CD14-positive monocyte (primary cell): ENCODE data around the gene MMP7. TPM values are rescaled to one million over a fixed set of nuclear protein-coding genes. Genes with fewer than 3 reads are reported as not detected.

Source experiments
- DNase-seq, 3 donors: peaks; one replicate each; pipeline ENCODE4 v3.0.0-alpha.2; 2011 to 2022
- H2AFZ ChIP-seq: 2 replicates; pipeline ENCODE4 v1.6.0; 2012; ENCODE audit warnings: mild to moderate bottlenecking, low read depth, low read length, inconsistent platforms; ENCODE audit not compliant: insufficient read depth, poor library complexity, severe bottlenecking
- H3K27ac ChIP-seq, 2 donors: 1 replicate in 1 of 2; 2 replicates in 1 of 2; pipeline ENCODE4 v1.5.1; 2012 to 2013; ENCODE audit warnings: low read length in 2 of 2, control low read depth in 1 of 2, inconsistent platforms in 1 of 2, low read depth in 1 of 2, mild to moderate bottlenecking in 1 of 2
- H3K27me3 ChIP-seq, 2 donors: one replicate each; pipeline versions ENCODE4 v1.6.0 to v1.6.1; 2011 to 2013; ENCODE audit warnings: low read length in 2 of 2; ENCODE audit not compliant: control insufficient read depth in 2 of 2, insufficient read depth in 2 of 2
- H3K36me3 ChIP-seq, 2 donors: replicated peaks in 1 of 2; 1 replicate in 1 of 2; 2 replicates in 1 of 2; pipeline versions ENCODE4 v1.5.1 to v1.6.1; 2012 to 2013; ENCODE audit warnings: low read length in 2 of 2, control low read depth in 1 of 2, inconsistent platforms in 1 of 2, mild to moderate bottlenecking in 1 of 2; ENCODE audit not compliant: insufficient read depth in 2 of 2, control insufficient read depth in 1 of 2
- H3K4me1 ChIP-seq, 2 donors: 1 replicate in 1 of 2; 2 replicates in 1 of 2; pipeline versions ENCODE4 v1.5.1 to v1.6.1; 2012 to 2013; ENCODE audit warnings: low read length in 2 of 2, control low read depth in 1 of 2, inconsistent platforms in 1 of 2, mild to moderate bottlenecking in 1 of 2, moderate library complexity in 1 of 2; ENCODE audit not compliant: insufficient read depth in 2 of 2, control insufficient read depth in 1 of 2
- H3K4me2 ChIP-seq: replicated peaks from 2 replicates; pipeline ENCODE3; 2012; ENCODE audit warnings: low read length, moderate library complexity, mild to moderate bottlenecking; ENCODE audit not compliant: poor library complexity, severe bottlenecking; ENCODE audit errors: extremely low read depth
- H3K4me3 ChIP-seq, 3 experiments: fragments of 200-600 bp in 1 of 3; sonication (generic) in 1 of 3; replicated peaks in 1 of 3; 1 replicate in 2 of 3; 2 replicates in 1 of 3; pipeline ENCODE4 v1.5.1; 2011 to 2013; ENCODE audit warnings: low read length in 3 of 3, mild to moderate bottlenecking in 3 of 3, control low read depth in 2 of 3, low read depth in 2 of 3, inconsistent platforms in 1 of 3, moderate library complexity in 1 of 3
- H3K79me2 ChIP-seq: 2 replicates; pipeline ENCODE4 v1.6.0; 2012; ENCODE audit warnings: mild to moderate bottlenecking, control low read depth, inconsistent platforms, low read length, moderate library complexity; ENCODE audit not compliant: insufficient read depth
- H3K9ac ChIP-seq: 2 replicates; pipeline ENCODE4 v1.6.0; 2017; ENCODE audit warnings: low read length, mild to moderate bottlenecking; ENCODE audit not compliant: insufficient read depth, poor library complexity, severe bottlenecking
- H3K9me3 ChIP-seq, 2 donors: replicated peaks in 1 of 2; 1 replicate in 1 of 2; 2 replicates in 1 of 2; pipeline versions ENCODE4 v1.5.1 to v1.6.1; 2012 to 2013; ENCODE audit warnings: low read length in 2 of 2, control low read depth in 1 of 2; ENCODE audit not compliant: control insufficient read depth in 1 of 2, insufficient read depth in 1 of 2
- H4K20me1 ChIP-seq: 2 replicates; pipeline ENCODE4 v1.6.0; 2012; ENCODE audit warnings: mild to moderate bottlenecking, low read length, control low read depth, moderate library complexity; ENCODE audit not compliant: insufficient read depth
- H3K27ac Mint-ChIP-seq, 7 donors: one replicate each; pipeline ENCODE4 v1.8.0; 2020; ENCODE audit warnings: mild to moderate bottlenecking in 7 of 7, mixed read lengths in 7 of 7, moderate library complexity in 6 of 7, inconsistent platforms in 2 of 7
- H3K27me3 Mint-ChIP-seq, 3 donors: one replicate each; pipeline ENCODE4 v1.8.0; 2021 to 2022; ENCODE audit warnings: low read depth in 3 of 3, mild to moderate bottlenecking in 3 of 3, mixed read lengths in 3 of 3, moderate library complexity in 3 of 3, inconsistent platforms in 1 of 3
- H3K36me3 Mint-ChIP-seq, 2 donors: one replicate each; pipeline ENCODE4 v1.8.0; 2020; ENCODE audit warnings: mixed read lengths in 2 of 2, inconsistent platforms in 1 of 2, mild to moderate bottlenecking in 1 of 2
- H3K4me1 Mint-ChIP-seq: one replicate; pipeline ENCODE4 v1.8.0; 2020; ENCODE audit warnings: mild to moderate bottlenecking, mixed read lengths
- H3K4me3 Mint-ChIP-seq, 2 donors: one replicate each; pipeline ENCODE4 v1.8.0; 2020; ENCODE audit warnings: mild to moderate bottlenecking in 2 of 2, mixed read lengths in 2 of 2, moderate library complexity in 1 of 2
- H3K9me3 Mint-ChIP-seq, 7 donors: one replicate each; pipeline ENCODE4 v1.8.0; 2020 to 2022; ENCODE audit warnings: mixed read lengths in 7 of 7, mild to moderate bottlenecking in 6 of 7, moderate library complexity in 6 of 7, inconsistent platforms in 2 of 7
- WGBS: methylation state at CpG from one replicate; pipeline ENCODE4 v1.1.5; 2013; ENCODE audit warnings: missing lambda C conversion rate; ENCODE audit not compliant: insufficient coverage; 5-methylcytosine and 5-hydroxymethylcytosine counted together
- intact Hi-C, 2 donors: fragments of 100-400 bp; cut with micrococcal nuclease; formaldehyde crosslinking; loops; one replicate each; pipeline versions ENCODE4 v1.15.0 to v1.15.1; 2023
- polyA plus RNA-seq, 3 donors: library from polyadenylated mRNA; depleted of rRNA in 1 of 3; unstranded in 2 of 3; stranded (reverse) in 1 of 3; fragments of 300-500 nt in 2 of 3; fragments of >200 nt in 1 of 3; fragmentation: Illumina TruSeq in 2 of 3; gene quantifications; 1 replicate in 2 of 3; 2 replicates in 1 of 3; pipeline ENCODE4 v1.2.3, GENCODE V29; 2012 to 2021
- TF ChIP-seq, protein P1 (sequence below): fragments of 200-600 bp; IDR thresholded peaks from one replicate; pipeline ENCODE4 v1.8.0; 2022; ENCODE audit warnings: antibody characterized with exemption, mild to moderate bottlenecking

MMP7 gene
- polyA plus RNA-seq, 3 donors = not detected

DNA sequence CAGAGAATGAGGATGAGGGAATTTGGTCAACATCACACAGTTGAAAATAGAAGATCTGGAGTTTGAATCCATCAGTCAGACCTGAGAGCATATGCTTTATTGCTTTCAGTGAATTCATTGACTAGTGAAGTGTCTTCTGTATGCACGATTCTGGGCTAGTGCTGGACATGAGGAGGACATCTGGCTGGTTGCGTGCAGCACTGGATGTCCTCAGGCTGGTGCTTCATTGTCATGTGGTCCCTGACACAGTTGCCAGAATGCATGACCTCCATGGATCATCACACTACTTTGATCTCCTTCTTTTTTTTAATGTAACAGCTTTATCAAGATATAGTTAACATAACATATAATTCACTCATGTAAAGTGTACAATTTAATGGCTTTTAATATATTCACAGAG is 44.5 kb upstream of the MMP7 start:
- intact Hi-C loops = no loop called here
- Mint-ChIP-seq H3K27me3 (peaks cover 0 to 2% (median 2%) of the 10 kb centered on the region in 3 donors), H3K4me3 (no peak overlapping the region), H3K4me1 (peaks cover 38% of the 10 kb centered on the region), H3K9me3 (peaks cover 0 to 4% (median 0%) of the 10 kb centered on the region in 7 donors), H3K36me3 (no peaks in the 10 kb centered on the region), H3K27ac (no peak overlapping the region)
- Histone ChIP-seq H3K4me1 (peaks cover 26 to 44% of the 10 kb centered on the region in 2 donors), H3K27ac (no peak overlapping the region), H3K9ac (no peak overlapping the region), H3K9me3 (no peaks in the 10 kb centered on the region), H3K4me3 (no peak overlapping the region), H3K27me3 (no peaks in the 10 kb centered on the region), H3K4me2 (no peak overlapping the region), H4K20me1 (no peaks in the 10 kb centered on the region), H2AFZ (no peak overlapping the region), H3K36me3 (no peaks in the 10 kb centered on the region), H3K79me2 (no peaks in the 10 kb centered on the region)
- 100% methylated on average over 2 of the region's 2 CpGs for WGBS
- no peak for DNase-seq
- TF ChIP-seq, protein P1, sequence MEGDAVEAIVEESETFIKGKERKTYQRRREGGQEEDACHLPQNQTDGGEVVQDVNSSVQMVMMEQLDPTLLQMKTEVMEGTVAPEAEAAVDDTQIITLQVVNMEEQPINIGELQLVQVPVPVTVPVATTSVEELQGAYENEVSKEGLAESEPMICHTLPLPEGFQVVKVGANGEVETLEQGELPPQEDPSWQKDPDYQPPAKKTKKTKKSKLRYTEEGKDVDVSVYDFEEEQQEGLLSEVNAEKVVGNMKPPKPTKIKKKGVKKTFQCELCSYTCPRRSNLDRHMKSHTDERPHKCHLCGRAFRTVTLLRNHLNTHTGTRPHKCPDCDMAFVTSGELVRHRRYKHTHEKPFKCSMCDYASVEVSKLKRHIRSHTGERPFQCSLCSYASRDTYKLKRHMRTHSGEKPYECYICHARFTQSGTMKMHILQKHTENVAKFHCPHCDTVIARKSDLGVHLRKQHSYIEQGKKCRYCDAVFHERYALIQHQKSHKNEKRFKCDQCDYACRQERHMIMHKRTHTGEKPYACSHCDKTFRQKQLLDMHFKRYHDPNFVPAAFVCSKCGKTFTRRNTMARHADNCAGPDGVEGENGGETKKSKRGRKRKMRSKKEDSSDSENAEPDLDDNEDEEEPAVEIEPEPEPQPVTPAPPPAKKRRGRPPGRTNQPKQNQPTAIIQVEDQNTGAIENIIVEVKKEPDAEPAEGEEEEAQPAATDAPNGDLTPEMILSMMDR = no peak

DNA sequence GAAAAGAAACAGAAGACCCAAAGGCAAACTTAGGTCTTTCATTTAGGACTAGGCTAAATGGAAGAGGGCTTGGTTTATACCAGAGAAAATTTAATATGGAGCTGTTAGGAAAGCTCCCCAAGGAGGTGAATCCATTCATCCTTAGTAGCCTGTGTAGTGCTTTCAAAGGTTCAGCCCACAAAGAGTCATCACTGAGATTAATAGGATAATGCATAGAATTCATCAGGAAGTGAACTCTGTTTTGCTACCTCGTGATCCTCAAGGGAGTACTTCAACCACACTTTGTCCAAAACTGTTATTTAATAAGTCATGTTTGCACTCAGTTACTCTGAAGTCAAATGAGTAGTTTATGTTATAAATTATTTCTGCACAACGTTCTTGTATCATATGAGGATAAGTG is 43.3 kb upstream of the MMP7 start:
- H3K27ac ChIP-seq = no peak overlapping the region

More for the DNA sequence above, 43.3 kb upstream of the MMP7 start:
- Histone ChIP-seq H4K20me1 (no peaks in the 10 kb centered on the region), H3K27me3 (no peaks in the 10 kb centered on the region), H2AFZ (no peak overlapping the region), H3K9me3 (peaks cover under 1 to 2% of the 10 kb centered on the region in 2 donors), H3K36me3 (no peaks in the 10 kb centered on the region), H3K9ac (no peak overlapping the region), H3K4me3 (no peak overlapping the region), H3K4me1 (peaks cover 26 to 44% of the 10 kb centered on the region in 2 donors), H3K79me2 (no peaks in the 10 kb centered on the region), H3K4me2 (no peak overlapping the region)
- WGBS = no CpG with 5 or more reads among the region's 2 CpGs
- Mint-ChIP-seq H3K27ac (no peak overlapping the region), H3K27me3 (peaks cover 0 to 4% (median 2%) of the 10 kb centered on the region in 3 donors), H3K9me3 (peaks cover 0 to 7% (median 4%) of the 10 kb centered on the region in 7 donors), H3K4me1 (peaks cover 38% of the 10 kb centered on the region), H3K36me3 (no peaks in the 10 kb centered on the region), H3K4me3 (no peak overlapping the region)
- TF ChIP-seq, protein P1 = no peak
- intact Hi-C loops = no loop called here
- DNase-seq = peak in 1 of 3 donors; percentile 43
